ENCODE measurements around the gene TTC13. TPM values are rescaled to one million over a fixed set of nuclear protein-coding genes. Genes with fewer than 3 reads are reported as not detected.

The TTC13 gene
- total RNA-seq, 1 experiment from 2014 or later = 11.2 TPM

GRCh38 chr1:230958370-230958769 lies 20.3 kb downstream of the TTC13 start:
- H3K4me2 ChIP-seq (ENCODE audit: low read depth, low read length, poor library complexity, severe bottlenecking) = peak overlapping the region; percentile 73
- no peaks in the 10 kb centered on the region for H3K36me3 ChIP-seq (ENCODE audit: insufficient read depth, low read length)

DNA sequence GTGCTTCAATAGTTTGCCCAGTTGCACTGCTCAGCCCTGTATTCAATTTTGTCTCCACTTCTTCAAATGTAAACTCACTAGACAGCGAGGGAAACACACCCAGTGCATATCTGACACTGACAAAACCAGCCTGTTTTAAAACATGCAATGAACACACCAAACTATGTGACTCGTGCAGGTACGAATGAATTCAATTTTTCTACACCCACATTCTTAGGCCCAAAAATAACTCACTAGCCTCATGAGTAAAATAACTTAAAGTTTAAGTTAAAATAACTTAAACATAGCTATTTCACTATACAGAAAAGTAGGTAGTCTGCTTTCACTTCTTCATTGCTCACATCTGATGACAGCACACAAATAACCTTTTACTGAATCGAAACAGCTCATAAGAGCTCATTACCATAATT lies 21.1 kb downstream of the TTC13 start:
- Histone ChIP-seq H3K27me3 (ENCODE audit: low read length) (no peaks in the 10 kb centered on the region), H3K9me3 (ENCODE audit: low read length) (no peaks in the 10 kb centered on the region), H3K36me3 (ENCODE audit: insufficient read depth, low read length) (no peaks in the 10 kb centered on the region; the same call in 1 of the 2 replicates), H3K4me3 (ENCODE audit: low read length) (peak overlapping the region; percentile 54), H3K9me2 (replicated peaks; ENCODE audit: insufficient read depth, low read length) (no peaks in the 10 kb centered on the region), H3K79me2 (ENCODE audit: low read length) (peaks cover 13% of the 10 kb centered on the region), H3K27ac (ENCODE audit: low read length) (peak overlapping the region; percentile 81), H4K20me1 (ENCODE audit: insufficient read depth, low read depth, low read length) (no peaks in the 10 kb centered on the region), H3K4me1 (ENCODE audit: low read length) (peaks cover 30% of the 10 kb centered on the region), H2AFZ (ENCODE audit: low read length) (0 out of 2 replicates have a peak overlapping the region, but pooled peaks have one; percentile 52), H3K9ac (ENCODE audit: low read length) (peak overlapping the region; percentile 48), H3K4me2 (ENCODE audit: low read depth, low read length, poor library complexity, severe bottlenecking) (peak overlapping the region; percentile 73)
- DNase-seq = peak; percentile 70

More at GRCh38 chr1:230958370-230958769, 20.3 kb downstream of the TTC13 start:
- no peaks in the 10 kb centered on the region for H3K9me3 ChIP-seq (ENCODE audit: low read length)
- H3K4me1 ChIP-seq (ENCODE audit: low read length) = peaks cover 30% of the 10 kb centered on the region
- no peak overlapping the region for H2AFZ ChIP-seq (ENCODE audit: low read length)
- peak overlapping the region; percentile 81 for H3K27ac ChIP-seq (ENCODE audit: low read length)
- peaks cover 15% of the 10 kb centered on the region for H3K79me2 ChIP-seq (ENCODE audit: low read length)
- no peaks in the 10 kb centered on the region for H3K9me2 ChIP-seq (replicated peaks; ENCODE audit: insufficient read depth, low read length)
- no peaks in the 10 kb centered on the region for H3K27me3 ChIP-seq (ENCODE audit: low read length)
- peak overlapping the region; percentile 48; the same call in 1 of the 2 replicates for H3K9ac ChIP-seq (ENCODE audit: low read length)
- no peak for DNase-seq
- H4K20me1 ChIP-seq (ENCODE audit: insufficient read depth, low read depth, low read length) = no peaks in the 10 kb centered on the region
- H3K4me3 ChIP-seq (ENCODE audit: low read length) = peak overlapping the region; percentile 54; the same call in 1 of the 2 replicates

- no peaks in the 10 kb centered on the region for H3K27me3 ChIP-seq (ENCODE audit: low read length)
- H3K79me2 ChIP-seq (ENCODE audit: low read length) = peaks cover 3% of the 10 kb centered on the region; the same call in 1 of the 2 replicates
Measured at GRCh38 chr1:230950404-230950803, 28.3 kb downstream of the TTC13 start.

DNA sequence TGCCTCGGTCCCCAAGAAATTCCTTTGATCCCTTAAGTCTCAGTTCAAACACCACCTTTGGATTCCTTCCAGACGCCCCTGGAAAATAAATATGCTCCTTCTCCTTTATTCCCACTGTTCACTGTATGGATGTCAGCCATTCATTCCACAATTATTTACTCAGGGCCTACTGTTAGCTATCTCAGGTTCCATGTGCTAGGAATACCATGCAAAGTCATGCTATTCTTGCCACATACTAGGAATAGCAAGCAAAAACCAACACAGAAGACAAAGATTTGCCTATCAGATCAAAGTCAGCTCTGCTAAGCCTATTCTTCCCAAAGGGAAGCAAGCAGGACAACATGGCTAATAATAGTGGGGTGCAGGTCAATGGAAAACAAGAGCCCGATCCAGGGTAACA lies 29.8 kb downstream of the TTC13 start:
- no peak overlapping the region for H3K9ac ChIP-seq (ENCODE audit: low read length)
- peaks cover 31% of the 10 kb centered on the region for H3K4me1 ChIP-seq (ENCODE audit: low read length)
- H3K9me3 ChIP-seq (ENCODE audit: low read length) = no peaks in the 10 kb centered on the region
- H4K20me1 ChIP-seq (ENCODE audit: insufficient read depth, low read depth, low read length) = no peaks in the 10 kb centered on the region
- H3K79me2 ChIP-seq (ENCODE audit: low read length) = peaks cover 3% of the 10 kb centered on the region; the same call in 1 of the 2 replicates
- no peak overlapping the region for H3K27ac ChIP-seq (ENCODE audit: low read length)
- H3K9me2 ChIP-seq (replicated peaks; ENCODE audit: insufficient read depth, low read length) = no peaks in the 10 kb centered on the region
- H3K4me3 ChIP-seq (ENCODE audit: low read length) = no peak overlapping the region
- no peak overlapping the region for H2AFZ ChIP-seq (ENCODE audit: low read length)
- no peaks in the 10 kb centered on the region for H3K27me3 ChIP-seq (ENCODE audit: low read length)
- no peak for DNase-seq
- peaks cover 3% of the 10 kb centered on the region; the same call in 1 of the 2 replicates for H3K36me3 ChIP-seq (ENCODE audit: insufficient read depth, low read length)
- no peak overlapping the region for H3K4me2 ChIP-seq (ENCODE audit: low read depth, low read length, poor library complexity, severe bottlenecking)

More at GRCh38 chr1:230950404-230950803, 28.3 kb downstream of the TTC13 start:
- DNase-seq = no peak
- H3K9me2 ChIP-seq (replicated peaks; ENCODE audit: insufficient read depth, low read length) = no peaks in the 10 kb centered on the region
- peaks cover 31% of the 10 kb centered on the region for H3K4me1 ChIP-seq (ENCODE audit: low read length)
- H3K27ac ChIP-seq (ENCODE audit: low read length) = peak overlapping the region; percentile 7; the same call in 1 of the 2 replicates
- H3K9ac ChIP-seq (ENCODE audit: low read length) = no peak overlapping the region
- H2AFZ ChIP-seq (ENCODE audit: low read length) = no peak overlapping the region
- H3K4me3 ChIP-seq (ENCODE audit: low read length) = no peak overlapping the region
- peak overlapping the region; percentile 6 for H3K4me2 ChIP-seq (ENCODE audit: low read depth, low read length, poor library complexity, severe bottlenecking)
- no peaks in the 10 kb centered on the region for H3K9me3 ChIP-seq (ENCODE audit: low read length)
- H4K20me1 ChIP-seq (ENCODE audit: insufficient read depth, low read depth, low read length) = no peaks in the 10 kb centered on the region
- H3K36me3 ChIP-seq (ENCODE audit: insufficient read depth, low read length) = no peaks in the 10 kb centered on the region; the same call in 1 of the 2 replicates

DNA sequence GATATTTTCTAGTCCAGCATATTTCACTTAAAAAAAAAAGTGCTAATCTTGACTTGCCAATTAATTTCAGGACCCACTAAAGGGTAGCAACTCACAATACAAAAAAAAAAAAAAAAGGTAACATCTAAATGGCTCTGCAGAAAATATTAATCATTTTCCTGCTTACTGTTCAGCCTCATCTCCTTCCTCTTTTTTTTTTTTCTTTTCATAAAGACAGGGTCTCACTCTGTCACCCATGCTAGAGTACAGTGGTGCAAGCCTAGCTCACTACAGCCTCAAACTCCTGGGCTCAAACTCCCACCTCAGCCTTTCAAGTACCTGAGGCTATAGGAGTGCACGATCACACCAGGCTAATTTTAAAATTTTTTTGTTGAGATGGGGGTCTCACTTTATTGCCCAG lies 30.4 kb downstream of the TTC13 start:
- peak overlapping the region; percentile 17 for H3K4me2 ChIP-seq (ENCODE audit: low read depth, low read length, poor library complexity, severe bottlenecking)
- no peak overlapping the region for H3K9ac ChIP-seq (ENCODE audit: low read length)
- H4K20me1 ChIP-seq (ENCODE audit: insufficient read depth, low read depth, low read length) = no peaks in the 10 kb centered on the region
- H3K4me1 ChIP-seq (ENCODE audit: low read length) = peaks cover 31% of the 10 kb centered on the region
- no peak overlapping the region for H2AFZ ChIP-seq (ENCODE audit: low read length)
- H3K9me2 ChIP-seq (replicated peaks; ENCODE audit: insufficient read depth, low read length) = no peaks in the 10 kb centered on the region
- no peaks in the 10 kb centered on the region for H3K27me3 ChIP-seq (ENCODE audit: low read length)
- 0 out of 2 replicates have a peak overlapping the region, but pooled peaks have one; percentile 26 for H3K27ac ChIP-seq (ENCODE audit: low read length)
- no peak overlapping the region for H3K4me3 ChIP-seq (ENCODE audit: low read length)
- no peak for DNase-seq
- H3K36me3 ChIP-seq (ENCODE audit: insufficient read depth, low read length) = peaks cover 8% of the 10 kb centered on the region; the same call in 1 of the 2 replicates
- H3K79me2 ChIP-seq (ENCODE audit: low read length) = peaks cover 3% of the 10 kb centered on the region; the same call in 1 of the 2 replicates
- no peaks in the 10 kb centered on the region for H3K9me3 ChIP-seq (ENCODE audit: low read length)

DNA sequence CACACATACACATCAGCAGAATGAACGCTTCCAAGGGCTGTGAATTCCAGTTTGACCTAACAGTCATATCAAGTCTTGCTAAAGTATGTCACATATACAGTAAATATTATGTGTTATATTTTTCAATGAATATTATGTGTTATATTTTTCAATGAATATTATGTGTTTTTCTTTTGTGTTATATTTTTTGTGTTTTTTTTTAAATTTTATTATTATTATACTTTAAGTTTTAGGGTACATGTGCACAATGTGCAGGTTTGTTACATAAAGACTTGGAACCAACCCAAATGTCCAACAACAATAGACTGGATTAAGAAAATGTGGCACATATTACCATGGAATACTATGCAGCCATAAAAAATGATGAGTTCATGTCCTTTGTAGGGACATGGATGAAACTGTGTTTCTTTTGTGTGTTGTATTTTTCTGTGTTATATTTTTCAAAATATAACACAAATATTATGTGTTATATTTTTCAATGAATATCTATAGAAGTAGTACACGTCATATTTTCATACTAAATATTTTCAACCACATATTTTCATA lies 35.5 kb downstream of the TTC13 start:
- peaks cover 25% of the 10 kb centered on the region for H3K4me1 ChIP-seq (ENCODE audit: low read length)
- peaks cover 8% of the 10 kb centered on the region; the same call in 1 of the 2 replicates for H3K36me3 ChIP-seq (ENCODE audit: insufficient read depth, low read length)
- no peak overlapping the region for H3K4me2 ChIP-seq (ENCODE audit: low read depth, low read length, poor library complexity, severe bottlenecking)
- peaks cover 3% of the 10 kb centered on the region; the same call in 1 of the 2 replicates for H3K79me2 ChIP-seq (ENCODE audit: low read length)
- H2AFZ ChIP-seq (ENCODE audit: low read length) = no peak overlapping the region
- no peaks in the 10 kb centered on the region for H3K9me3 ChIP-seq (ENCODE audit: low read length)
- no peak overlapping the region for H3K27ac ChIP-seq (ENCODE audit: low read length)
- no peaks in the 10 kb centered on the region for H3K9me2 ChIP-seq (replicated peaks; ENCODE audit: insufficient read depth, low read length)
- no peaks in the 10 kb centered on the region for H4K20me1 ChIP-seq (ENCODE audit: insufficient read depth, low read depth, low read length)
- no peak overlapping the region for H3K9ac ChIP-seq (ENCODE audit: low read length)
- H3K4me3 ChIP-seq (ENCODE audit: low read length) = no peak overlapping the region
- no peak for DNase-seq
- H3K27me3 ChIP-seq (ENCODE audit: low read length) = no peaks in the 10 kb centered on the region

GRCh38 chr1:230940848-230941247 lies 37.8 kb downstream of the TTC13 start:
- H3K9me3 ChIP-seq (ENCODE audit: low read length) = no peaks in the 10 kb centered on the region
- no peak overlapping the region for H3K4me2 ChIP-seq (ENCODE audit: low read depth, low read length, poor library complexity, severe bottlenecking)
- H3K9ac ChIP-seq (ENCODE audit: low read length) = no peak overlapping the region
- H4K20me1 ChIP-seq (ENCODE audit: insufficient read depth, low read depth, low read length) = no peaks in the 10 kb centered on the region
- no peak overlapping the region for H3K4me3 ChIP-seq (ENCODE audit: low read length)
- H3K27ac ChIP-seq (ENCODE audit: low read length) = peak overlapping the region; percentile 61
- no peaks in the 10 kb centered on the region for H3K9me2 ChIP-seq (replicated peaks; ENCODE audit: insufficient read depth, low read length)
- peaks cover 8% of the 10 kb centered on the region; the same call in 1 of the 2 replicates for H3K36me3 ChIP-seq (ENCODE audit: insufficient read depth, low read length)
- H3K79me2 ChIP-seq (ENCODE audit: low read length) = peaks cover 3% of the 10 kb centered on the region; the same call in 1 of the 2 replicates
- no peaks in the 10 kb centered on the region for H3K27me3 ChIP-seq (ENCODE audit: low read length)
- DNase-seq = no peak
- peaks cover 19% of the 10 kb centered on the region for H3K4me1 ChIP-seq (ENCODE audit: low read length)
- no peak overlapping the region for H2AFZ ChIP-seq (ENCODE audit: low read length)

DNA sequence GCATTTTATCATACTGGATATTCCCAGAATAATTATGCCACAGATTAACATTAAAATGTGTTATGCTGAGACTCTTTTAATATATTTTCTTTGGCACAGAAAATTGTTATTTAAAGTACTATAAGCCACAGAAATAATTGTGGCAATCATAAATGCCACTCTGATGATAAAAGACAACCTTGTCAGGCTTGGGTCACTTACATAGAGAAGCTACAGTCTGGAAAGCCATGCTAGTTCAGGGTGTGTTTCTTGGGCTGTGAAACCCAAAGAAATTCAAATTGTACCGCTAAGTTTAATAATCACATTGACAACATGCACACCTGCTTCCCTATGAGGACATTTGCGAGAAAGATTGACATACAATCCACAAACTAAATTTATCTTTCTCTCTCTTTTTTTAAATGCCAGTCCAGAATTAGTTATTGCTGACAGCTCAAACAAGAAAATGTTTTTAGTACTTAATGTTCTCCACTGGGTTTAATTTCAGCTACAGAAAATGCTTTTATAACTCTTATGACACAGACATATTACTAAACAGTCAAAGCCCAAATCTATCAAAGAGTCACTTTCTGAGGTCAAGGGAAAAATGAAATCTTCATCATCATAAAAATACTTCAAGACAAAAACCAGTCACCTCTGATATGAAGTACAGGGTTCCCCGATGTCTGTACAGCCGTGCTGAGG lies 38.7 kb downstream of the TTC13 start:
- Histone ChIP-seq H3K9me2 (replicated peaks; ENCODE audit: insufficient read depth, low read length) (no peaks in the 10 kb centered on the region), H3K79me2 (ENCODE audit: low read length) (peaks cover 3% of the 10 kb centered on the region; the same call in 1 of the 2 replicates), H3K36me3 (ENCODE audit: insufficient read depth, low read length) (peaks cover 8% of the 10 kb centered on the region; the same call in 1 of the 2 replicates), H3K27ac (ENCODE audit: low read length) (peak overlapping the region; percentile 61), H3K4me1 (ENCODE audit: low read length) (peaks cover 19% of the 10 kb centered on the region), H3K4me3 (ENCODE audit: low read length) (0 out of 2 replicates have a peak overlapping the region, but pooled peaks have one; percentile 3), H3K9me3 (ENCODE audit: low read length) (no peaks in the 10 kb centered on the region), H2AFZ (ENCODE audit: low read length) (no peak overlapping the region), H3K4me2 (ENCODE audit: low read depth, low read length, poor library complexity, severe bottlenecking) (peak overlapping the region; percentile 40), H4K20me1 (ENCODE audit: insufficient read depth, low read depth, low read length) (no peaks in the 10 kb centered on the region), H3K9ac (ENCODE audit: low read length) (peak overlapping the region; percentile 21), H3K27me3 (ENCODE audit: low read length) (no peaks in the 10 kb centered on the region)
- no peak for DNase-seq

All from Karpas-422 (cell line).